Measurements from ENCODE around the gene HIVEP3. TPM values are rescaled to one million over a fixed set of nuclear protein-coding genes. Genes with fewer than 3 reads are reported as not detected.

HIVEP3 gene
- total and polyA plus RNA-seq, 11 donors = 3.2 to 11.9 (median 5.0) TPM

DNA sequence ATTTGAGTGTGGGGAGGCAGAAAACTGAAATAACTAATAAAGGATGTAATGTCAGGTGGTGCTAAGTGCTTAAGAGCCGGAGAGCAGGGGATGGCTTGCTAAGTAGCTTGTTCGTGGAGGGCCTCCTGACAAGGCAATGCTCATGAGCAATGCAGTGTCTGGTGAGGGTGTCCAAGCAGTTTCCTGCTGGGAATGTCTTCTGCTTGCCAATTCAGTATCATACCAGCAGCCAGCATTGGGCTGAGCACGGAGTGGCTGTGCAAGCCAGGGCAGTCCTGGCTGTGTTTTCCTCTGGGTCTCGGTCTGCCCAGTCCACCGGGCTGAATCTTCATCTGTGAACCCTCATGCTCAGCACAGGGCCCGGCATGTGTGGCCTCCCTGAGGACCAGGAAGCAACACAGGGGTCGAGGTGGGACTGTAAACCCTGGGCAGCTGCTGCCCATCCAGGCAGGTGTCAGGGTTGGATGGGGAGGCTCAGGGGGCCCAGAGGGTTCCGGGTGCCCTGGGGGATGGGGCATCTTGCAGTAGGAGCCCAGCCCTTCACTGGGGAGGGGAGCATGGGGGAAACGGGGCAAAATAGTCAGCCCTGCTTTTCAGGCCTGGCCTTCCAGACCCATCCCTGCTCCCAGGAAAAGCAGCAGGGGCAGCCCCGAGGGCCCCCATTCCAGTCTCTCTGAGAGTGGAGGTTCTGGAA, 461.7 kb downstream of the HIVEP3 start:
- no peak for TF ChIP-seq POLR2A (IDR thresholded peaks at IDR 0.05)
- TF ChIP-seq, protein P1, sequence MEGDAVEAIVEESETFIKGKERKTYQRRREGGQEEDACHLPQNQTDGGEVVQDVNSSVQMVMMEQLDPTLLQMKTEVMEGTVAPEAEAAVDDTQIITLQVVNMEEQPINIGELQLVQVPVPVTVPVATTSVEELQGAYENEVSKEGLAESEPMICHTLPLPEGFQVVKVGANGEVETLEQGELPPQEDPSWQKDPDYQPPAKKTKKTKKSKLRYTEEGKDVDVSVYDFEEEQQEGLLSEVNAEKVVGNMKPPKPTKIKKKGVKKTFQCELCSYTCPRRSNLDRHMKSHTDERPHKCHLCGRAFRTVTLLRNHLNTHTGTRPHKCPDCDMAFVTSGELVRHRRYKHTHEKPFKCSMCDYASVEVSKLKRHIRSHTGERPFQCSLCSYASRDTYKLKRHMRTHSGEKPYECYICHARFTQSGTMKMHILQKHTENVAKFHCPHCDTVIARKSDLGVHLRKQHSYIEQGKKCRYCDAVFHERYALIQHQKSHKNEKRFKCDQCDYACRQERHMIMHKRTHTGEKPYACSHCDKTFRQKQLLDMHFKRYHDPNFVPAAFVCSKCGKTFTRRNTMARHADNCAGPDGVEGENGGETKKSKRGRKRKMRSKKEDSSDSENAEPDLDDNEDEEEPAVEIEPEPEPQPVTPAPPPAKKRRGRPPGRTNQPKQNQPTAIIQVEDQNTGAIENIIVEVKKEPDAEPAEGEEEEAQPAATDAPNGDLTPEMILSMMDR (IDR thresholded peaks at IDR 0.05) = no peak
- intact Hi-C loops (cut with DNase I) = no loop called here
- DNase-seq (peak in 2 of 5 donors; percentile 30 to 40), ATAC-seq (peak in 3 of 4 donors; percentile 27 to 58 (median 35))
- no peaks in the 10 kb centered on the region for H3K36me3 ChIP-seq
- no peak overlapping the region for H3K4me3 ChIP-seq
- peak overlapping the region in 6 of 12 donors; percentile 23 to 72 (median 48) for H3K27ac ChIP-seq
- no peaks in the 10 kb centered on the region for H3K9me3 ChIP-seq
- H3K27me3 ChIP-seq = no peaks in the 10 kb centered on the region
- 66 to 75% (median 72%) methylated on average over 4 to 10 of the region's 10 CpGs for WGBS, 4 donors
- peaks cover 0 to 41% (median 5%) of the 10 kb centered on the region in 12 donors for H3K4me1 ChIP-seq

Other genes starting within 250 kb of the HIVEP3 start
- gene GUCA2B, start 234.5 kb upstream of the HIVEP3 start, total RNA-seq = not detected
- gene GUCA2B, start 234.5 kb upstream of the HIVEP3 start, polyA plus RNA-seq = not detected
- gene GUCA2A, start 245.8 kb upstream of the HIVEP3 start, total RNA-seq = not detected
- not detected for gene GUCA2A, start 245.8 kb upstream of the HIVEP3 start, polyA plus RNA-seq

Measured in heart left ventricle (tissue), 16 donors.